ENCODE results near the gene CD7.

CD7 gene

GRCh38 chr17:82328141-82328993 is 11.0 kb upstream of the CD7 start:
- no peak for DNase-seq

- no peak for DNase-seq
Observed at GRCh38 chr17:82327757-82328140, 10.3 kb upstream of the CD7 start.

- DNase-seq, result no peak
Observed at GRCh38 chr17:82327289-82327688, 9.9 kb upstream of the CD7 start.

- no peak for DNase-seq
Observed at GRCh38 chr17:82325286-82326180, 8.1 kb upstream of the CD7 start.

GRCh38 chr17:82324566-82325285 is 7.3 kb upstream of the CD7 start:
- no peak for DNase-seq

GRCh38 chr17:82323514-82324234 is 6.3 kb upstream of the CD7 start:
- no peak for DNase-seq

GRCh38 chr17:82322526-82323453 is 5.4 kb upstream of the CD7 start:
- DNase-seq, result no peak

- no peak for DNase-seq
Observed at GRCh38 chr17:82321947-82322466, 4.6 kb upstream of the CD7 start.

- no peak for DNase-seq
Observed at GRCh38 chr17:82320956-82321927, 3.8 kb upstream of the CD7 start.

GRCh38 chr17:82320140-82320840 is 2.9 kb upstream of the CD7 start:
- DNase-seq, result no peak

- DNase-seq, result no peak
Observed at GRCh38 chr17:82319619-82320062, 2.2 kb upstream of the CD7 start.

- no peak for DNase-seq
Observed at GRCh38 chr17:82318772-82319606, 1.6 kb upstream of the CD7 start.

GRCh38 chr17:82318169-82318498 is 726 bp upstream of the CD7 start:
- no peak for DNase-seq

- DNase-seq, result no peak
Observed at GRCh38 chr17:82316651-82317393, 586 bp downstream of the CD7 start.

- no peak for DNase-seq
Observed at GRCh38 chr17:82315703-82316358, 1.6 kb downstream of the CD7 start.

GRCh38 chr17:82314727-82315605 is 2.4 kb downstream of the CD7 start:
- DNase-seq, result no peak
